Stimulated activated CD4-positive, alpha-beta T cell treated with anti-CD3 and anti-CD28 coated beads, TNF-alpha, amount 100 ng/mL, for 1 hour (primary cell): Measurements from ENCODE around the gene SAMMSON.

ENCODE experiments used
- DNase-seq, 3 donors: peaks; one replicate each; pipeline ENCODE4 v3.0.0-alpha.2; 2020; ENCODE audit warnings: low read depth in 3 of 3, low spot score in 1 of 3

SAMMSON gene

GRCh38 chr3:70085613-70086012 is 86.1 kb downstream of the SAMMSON start:
- no peak for DNase-seq

- no peak for DNase-seq
Measured at GRCh38 chr3:70086336-70086735, 86.8 kb downstream of the SAMMSON start.

GRCh38 chr3:70090322-70090913 is 90.9 kb downstream of the SAMMSON start:
- DNase-seq: no peak

GRCh38 chr3:70094197-70094596 is 94.7 kb downstream of the SAMMSON start:
- no peak for DNase-seq

- DNase-seq: no peak
Measured at GRCh38 chr3:70095260-70095659, 95.7 kb downstream of the SAMMSON start.

- DNase-seq: no peak
Measured at GRCh38 chr3:70096376-70097066, 97.0 kb downstream of the SAMMSON start.

- no peak for DNase-seq
Measured at GRCh38 chr3:70097084-70097483, 97.6 kb downstream of the SAMMSON start.

- DNase-seq: no peak
Measured at GRCh38 chr3:70108072-70108471, 108.5 kb downstream of the SAMMSON start.

- DNase-seq: no peak
Measured at GRCh38 chr3:70108546-70108945, 109.0 kb downstream of the SAMMSON start.

GRCh38 chr3:70110066-70110465 is 110.5 kb downstream of the SAMMSON start:
- no peak for DNase-seq

- DNase-seq: no peak
Measured at GRCh38 chr3:70111411-70111810, 111.9 kb downstream of the SAMMSON start.

- no peak for DNase-seq
Measured at GRCh38 chr3:70112751-70113150, 113.2 kb downstream of the SAMMSON start.

- no peak for DNase-seq
Measured at GRCh38 chr3:70114431-70114830, 114.9 kb downstream of the SAMMSON start.

- DNase-seq: no peak
Measured at GRCh38 chr3:70119879-70120278, 120.3 kb downstream of the SAMMSON start.
